HG03558 (cell line): ENCODE measurements around the gene SIDT2.
"Not testable (repeated sequence)": the region's sequence is repeated elsewhere in the genome, so short reads cannot be mapped to it uniquely, and the experiment has no call there.

Experiments used
- ATAC-seq: cut with Tn5 transposase; IDR thresholded peaks from one replicate; pipeline ENCODE4 v1.9.1; 2021; ENCODE audit warnings: moderate number of reproducible peaks; ENCODE audit not compliant: unreplicated experiment; ENCODE audit errors: extremely low read depth

SIDT2 gene

GRCh38 chr11:117201658-117202305 is 23.2 kb downstream of the SIDT2 start:
- ATAC-seq = no peak

DNA sequence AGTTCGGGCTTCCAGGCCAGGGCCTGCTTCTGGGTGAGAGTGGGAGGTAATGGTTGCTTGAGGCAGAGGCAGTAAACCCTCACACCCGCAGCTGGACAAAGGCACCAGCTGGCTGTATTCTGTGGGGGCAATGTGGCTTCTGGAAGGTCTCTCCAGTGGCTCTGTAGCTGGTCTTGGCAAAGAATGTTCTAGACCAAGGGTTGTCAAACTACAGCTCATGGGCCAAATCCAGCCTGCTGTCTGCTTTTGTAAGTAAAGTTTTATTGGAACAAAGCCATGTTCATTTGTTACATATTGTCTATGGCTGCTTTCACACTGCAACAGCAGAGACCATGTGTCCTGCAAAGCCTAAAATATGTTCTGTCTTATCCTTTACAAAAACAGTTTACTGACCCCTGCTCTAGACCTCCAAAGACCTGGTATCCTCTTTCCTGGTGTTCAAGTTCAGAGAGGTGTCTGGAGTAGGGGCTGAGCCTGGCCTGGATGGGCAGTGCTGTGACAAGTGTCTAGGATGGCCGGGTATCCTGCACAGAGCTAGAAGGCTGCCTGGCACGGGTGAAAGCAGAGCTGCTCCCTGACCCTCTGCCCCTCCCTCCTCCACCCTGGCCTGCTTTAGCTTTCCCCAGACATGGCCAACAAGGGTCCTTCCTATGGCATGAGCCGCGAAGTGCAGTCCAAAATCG is 24.0 kb downstream of the SIDT2 start:
- no peak for ATAC-seq

- no peak for ATAC-seq
Measured at GRCh38 chr11:117203069-117203407, 24.5 kb downstream of the SIDT2 start.

DNA sequence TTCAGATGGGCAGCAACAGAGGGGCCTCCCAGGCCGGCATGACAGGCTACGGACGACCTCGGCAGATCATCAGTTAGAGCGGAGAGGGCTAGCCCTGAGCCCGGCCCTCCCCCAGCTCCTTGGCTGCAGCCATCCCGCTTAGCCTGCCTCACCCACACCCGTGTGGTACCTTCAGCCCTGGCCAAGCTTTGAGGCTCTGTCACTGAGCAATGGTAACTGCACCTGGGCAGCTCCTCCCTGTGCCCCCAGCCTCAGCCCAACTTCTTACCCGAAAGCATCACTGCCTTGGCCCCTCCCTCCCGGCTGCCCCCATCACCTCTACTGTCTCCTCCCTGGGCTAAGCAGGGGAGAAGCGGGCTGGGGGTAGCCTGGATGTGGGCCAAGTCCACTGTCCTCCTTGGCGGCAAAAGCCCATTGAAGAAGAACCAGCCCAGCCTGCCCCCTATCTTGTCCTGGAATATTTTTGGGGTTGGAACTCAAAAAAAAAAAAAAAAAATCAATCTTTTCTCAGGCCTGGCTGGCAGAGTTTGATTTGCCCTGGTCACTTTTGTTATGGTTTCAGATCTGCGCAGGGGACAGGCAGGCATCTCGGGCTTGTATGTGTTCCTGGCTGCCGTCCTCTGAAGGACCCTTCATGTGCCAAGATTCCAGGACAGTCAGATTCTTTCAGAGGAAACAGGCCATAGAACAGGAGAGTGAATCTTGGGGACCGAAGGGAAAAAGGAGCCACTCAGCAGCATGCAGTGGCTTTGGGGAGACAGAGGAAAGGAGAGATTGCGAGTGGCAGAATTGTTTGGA is 25.9 kb downstream of the SIDT2 start:
- no peak for ATAC-seq

- no peak for ATAC-seq
Measured at GRCh38 chr11:117205211-117205818, 26.8 kb downstream of the SIDT2 start.

- ATAC-seq = not testable (repeated sequence)
Measured at GRCh38 chr11:117206111-117206510, 27.6 kb downstream of the SIDT2 start.

DNA sequence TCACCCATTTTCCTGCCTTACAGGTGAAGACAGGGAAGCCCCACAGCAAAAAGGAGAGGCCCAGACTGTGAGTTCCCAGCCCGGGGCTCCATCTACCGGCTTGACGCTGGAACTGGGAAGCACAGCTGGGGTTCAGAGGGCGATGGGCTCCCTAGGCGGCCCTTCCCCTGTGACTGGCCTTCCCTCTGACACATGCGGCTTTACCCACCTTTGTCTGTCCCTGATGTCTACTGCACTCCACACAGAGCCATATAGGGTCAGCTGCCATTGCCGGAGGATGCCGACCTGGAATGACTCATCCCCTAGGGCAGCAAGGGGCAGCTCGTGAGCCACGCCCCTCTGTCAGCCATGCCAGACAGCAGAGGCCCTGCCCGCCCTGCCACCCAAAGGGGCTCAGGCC is 28.3 kb downstream of the SIDT2 start:
- ATAC-seq = not testable (repeated sequence)

DNA sequence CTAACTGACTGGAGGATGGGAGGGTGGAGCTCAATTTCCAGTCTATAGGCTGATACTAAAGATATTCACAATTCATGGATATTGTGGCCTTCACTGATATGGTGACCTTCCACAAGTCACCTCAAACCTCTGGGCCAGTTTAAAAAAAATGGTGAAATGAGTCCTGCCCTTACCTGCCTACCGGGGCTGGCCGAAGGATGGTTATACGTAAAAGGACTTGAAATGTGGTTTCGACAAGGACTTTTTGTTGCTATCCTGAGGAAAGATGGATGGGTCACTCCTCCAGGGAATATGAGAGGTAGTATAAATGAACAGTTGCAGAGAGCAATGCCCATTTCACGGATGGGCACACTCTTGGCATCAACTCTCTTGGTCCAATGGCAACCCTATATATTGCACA is 28.9 kb downstream of the SIDT2 start:
- not testable (repeated sequence) for ATAC-seq

GRCh38 chr11:117208710-117209109 is 30.2 kb downstream of the SIDT2 start:
- not testable (repeated sequence) for ATAC-seq

GRCh38 chr11:117209351-117210125 is 31.0 kb downstream of the SIDT2 start:
- not testable (repeated sequence) for ATAC-seq

- no peak for ATAC-seq
Measured at GRCh38 chr11:117210620-117211019, 32.1 kb downstream of the SIDT2 start.

DNA sequence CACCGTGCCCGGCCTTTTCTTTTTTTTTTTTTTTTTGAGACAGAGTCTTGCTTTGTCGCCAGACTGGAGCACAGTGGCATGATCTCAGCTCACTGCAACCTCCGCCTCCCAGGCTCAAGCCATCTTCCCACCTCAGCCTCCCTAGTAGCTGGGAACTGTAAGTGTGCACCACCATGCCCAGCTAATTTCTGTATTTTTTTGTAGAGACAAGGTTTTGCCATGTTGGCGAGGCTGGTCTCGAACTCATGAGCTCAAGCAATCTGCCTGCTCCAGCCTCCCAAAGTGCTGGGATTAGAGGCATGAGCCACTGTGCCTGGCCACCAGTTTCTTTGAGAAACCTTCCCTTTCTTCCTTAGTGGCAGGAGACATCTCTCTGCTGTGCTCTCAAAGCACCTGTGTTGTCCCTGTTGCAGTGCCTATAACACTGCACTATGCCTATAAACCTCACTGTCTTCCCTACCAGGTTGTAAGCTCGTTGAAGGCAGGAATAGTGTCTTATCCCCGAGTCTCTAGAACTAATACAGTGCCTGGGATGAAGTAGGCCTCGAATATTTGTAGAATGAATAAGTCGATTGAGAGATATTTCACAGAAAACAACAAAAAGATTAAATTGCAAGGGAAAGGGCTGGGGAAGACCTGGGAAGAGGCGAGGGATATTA is 34.3 kb downstream of the SIDT2 start:
- no peak for ATAC-seq

GRCh38 chr11:117214404-117215110 is 36.0 kb downstream of the SIDT2 start:
- ATAC-seq = no peak

GRCh38 chr11:117217141-117218084 is 38.9 kb downstream of the SIDT2 start:
- ATAC-seq = no peak

- no peak for ATAC-seq
Measured at GRCh38 chr11:117218133-117218915, 39.8 kb downstream of the SIDT2 start.

- ATAC-seq = no peak
Measured at GRCh38 chr11:117219001-117219400, 40.5 kb downstream of the SIDT2 start.

DNA sequence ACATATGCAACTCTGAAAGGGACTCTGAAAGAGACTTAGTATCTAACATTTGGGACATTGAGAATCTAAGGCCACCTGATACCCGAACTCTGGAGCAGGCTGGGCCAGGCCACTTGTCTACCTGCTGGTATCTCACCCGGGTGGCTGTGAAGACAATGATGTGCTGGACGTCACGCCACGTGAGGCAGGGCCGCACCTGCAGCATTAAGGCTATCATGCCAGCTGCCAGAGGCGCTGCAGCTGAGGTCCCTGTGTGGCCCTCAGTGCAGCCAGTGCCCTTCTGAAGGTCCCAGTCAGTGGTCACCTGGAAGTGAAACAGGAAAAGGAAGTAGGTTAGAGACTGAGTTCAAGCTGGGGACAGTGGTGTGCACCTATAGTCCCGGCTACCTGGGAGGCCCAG is 40.9 kb downstream of the SIDT2 start:
- no peak for ATAC-seq
